GM23248 (cell line): ENCODE results near the gene HCFC1R1. TPM values are rescaled to one million over a fixed set of nuclear protein-coding genes. Genes with fewer than 3 reads are reported as not detected.

Source experiments
- DNase-seq: peaks from one replicate; pipeline ENCODE4 v3.0.0-alpha.2; 2015
- H2AFZ ChIP-seq: fragments of 200-600 bp; sonication (generic); 2 replicates; pipeline ENCODE4 v1.6.1; 2016; ENCODE audit warnings: antibody characterized with exemption
- H3F3A ChIP-seq: fragments of 200-600 bp; sonication (generic); 2 replicates; pipeline ENCODE4 v1.6.1; 2016; ENCODE audit warnings: mild to moderate bottlenecking, antibody characterized with exemption, mixed run types; ENCODE audit not compliant: insufficient read depth
- H3K27ac ChIP-seq: fragments of 200-600 bp; sonication (generic); 2 replicates; pipeline ENCODE4 v1.5.1; 2016; ENCODE audit warnings: mild to moderate bottlenecking
- H3K27me3 ChIP-seq: fragments of 200-600 bp; sonication (generic); replicated peaks from 2 replicates; pipeline ENCODE4 v1.6.1; 2016; ENCODE audit warnings: mild to moderate bottlenecking; ENCODE audit not compliant: insufficient read depth
- H3K36me3 ChIP-seq: fragments of 200-600 bp; sonication (generic); 2 replicates; pipeline ENCODE4 v1.6.1; 2016; ENCODE audit warnings: low read depth, mild to moderate bottlenecking
- H3K4me1 ChIP-seq: fragments of 200-600 bp; sonication (generic); 2 replicates; pipeline ENCODE4 v1.6.1; 2016; ENCODE audit warnings: mild to moderate bottlenecking; ENCODE audit not compliant: insufficient read depth
- H3K4me2 ChIP-seq: fragments of 200-600 bp; sonication (generic); one replicate; pipeline ENCODE4 v1.6.1; 2016; ENCODE audit warnings: mild to moderate bottlenecking; ENCODE audit not compliant: unreplicated experiment
- H3K4me3 ChIP-seq: fragments of 200-600 bp; sonication (generic); 2 replicates; pipeline ENCODE4 v1.5.1; 2016; ENCODE audit warnings: mild to moderate bottlenecking
- H3K79me2 ChIP-seq: fragments of 200-600 bp; sonication (generic); 2 replicates; pipeline ENCODE4 v1.6.1; 2016; ENCODE audit warnings: mild to moderate bottlenecking; ENCODE audit not compliant: insufficient read depth
- H3K9ac ChIP-seq: fragments of 200-600 bp; sonication (generic); 2 replicates; pipeline ENCODE4 v1.6.1; 2016; ENCODE audit warnings: mild to moderate bottlenecking
- H3K9me2 ChIP-seq: fragments of 200-600 bp; sonication (generic); 2 replicates; pipeline ENCODE4 v1.6.1; 2016; ENCODE audit warnings: mixed run types, mild to moderate bottlenecking, moderate library complexity; ENCODE audit not compliant: insufficient read depth
- H3K9me3 ChIP-seq: fragments of 200-600 bp; sonication (generic); one replicate; pipeline ENCODE4 v1.6.1; 2017; ENCODE audit warnings: low read depth
- H4K20me1 ChIP-seq: fragments of 200-600 bp; sonication (generic); 2 replicates; pipeline ENCODE4 v1.6.0; 2016; ENCODE audit not compliant: insufficient read depth
- EZH2 ChIP-seq: fragments of 200-600 bp; sonication (generic); IDR thresholded peaks from 2 replicates; pipeline ENCODE4 v1.6.1; 2018; ENCODE audit warnings: antibody characterized with exemption, mild to moderate bottlenecking; ENCODE audit not compliant: insufficient read depth, poor library complexity, severe bottlenecking
- EZH2phosphoT487 ChIP-seq: fragments of 200-600 bp; sonication (generic); IDR thresholded peaks from 2 replicates; pipeline ENCODE4 v1.6.1; 2018; ENCODE audit warnings: antibody characterized with exemption, moderate library complexity, mild to moderate bottlenecking, low read depth; ENCODE audit not compliant: insufficient read depth
- WGBS, 2 experiments: methylation state at CpG; one replicate each; pipeline ENCODE4 v1.1.6; 2015 to 2017; ENCODE audit warnings: low lambda C conversion rate in 2 of 2, low coverage in 1 of 2; ENCODE audit errors: missing lambda C conversion rate in 2 of 2; 5-methylcytosine and 5-hydroxymethylcytosine counted together
- in situ Hi-C: fragments of 300-500 bp; cut with MboI; formaldehyde crosslinking; loops from 2 replicates; pipeline ENCODE4 v1.15.0; 2020
- polyA plus RNA-seq: library from polyadenylated mRNA; unstranded; fragments of >200 nt; fragmentation: Nextera tagmentation; extraction: Ambion mirVana; gene quantifications from 2 replicates; pipeline ENCODE4 v1.2.1, GENCODE V29; 2016
- total RNA-seq: library from RNA; depleted of rRNA; stranded (reverse); fragments of >200 nt; shearing (Covaris generic); gene quantifications from 2 replicates; pipeline ENCODE4 v1.2.3, GENCODE V29; 2014

Gene HCFC1R1
- total and polyA plus RNA-seq, 2 experiments from 2014 or later = 7.2 to 53.2 TPM

DNA sequence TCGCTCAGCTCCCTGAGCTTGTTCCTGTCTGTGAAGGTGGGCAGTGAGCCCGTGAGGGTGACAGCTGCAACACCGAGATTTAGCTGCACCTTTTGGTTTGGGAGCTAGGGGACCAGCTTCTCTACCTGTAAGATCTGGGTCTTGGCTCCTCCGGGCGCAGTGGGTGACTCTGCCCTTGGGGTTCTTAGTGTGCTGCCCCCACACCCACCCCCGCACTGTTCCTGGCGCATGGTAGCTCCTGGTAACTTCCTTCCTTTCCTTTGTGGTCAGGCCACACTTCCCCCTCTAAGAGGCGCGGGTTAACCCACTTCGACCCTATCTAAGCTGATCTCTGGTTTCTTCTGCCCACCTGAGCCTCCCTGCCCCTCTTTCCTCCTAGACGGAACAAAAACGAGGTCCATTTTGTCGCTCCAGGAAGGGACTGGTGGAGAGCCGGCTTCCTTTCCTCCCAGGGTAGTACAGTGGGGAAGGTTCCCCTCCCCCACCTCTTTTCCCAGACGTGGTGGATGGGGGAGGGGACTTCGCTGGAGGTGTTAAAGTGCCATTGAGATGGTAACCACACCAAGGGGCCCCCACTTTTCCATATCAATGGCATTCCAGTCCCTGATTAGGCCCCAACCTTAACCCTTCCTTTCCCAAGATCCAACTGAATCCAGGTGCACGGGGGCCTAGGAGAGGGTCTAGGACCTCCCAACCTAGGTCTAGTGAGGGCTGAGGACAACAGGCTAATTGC is 15.6 kb downstream of the HCFC1R1 start:
- TF ChIP-seq EZH2 (no peak), EZH2phosphoT487 (no peak)
- Histone ChIP-seq H2AFZ (peak overlapping the region; percentile 53; the same call in 1 of the 2 replicates), H4K20me1 (no peaks in the 10 kb centered on the region), H3K9me2 (no peaks in the 10 kb centered on the region), H3K4me1 (peaks cover 2% of the 10 kb centered on the region; the same call in 1 of the 2 replicates), H3K9me3 (no peaks in the 10 kb centered on the region), H3K79me2 (no peaks in the 10 kb centered on the region), H3K4me3 (no peak overlapping the region), H3F3A (no peaks in the 10 kb centered on the region), H3K9ac (no peak overlapping the region), H3K27ac (no peak overlapping the region), H3K4me2 (no peak overlapping the region), H3K36me3 (no peaks in the 10 kb centered on the region), H3K27me3 (peaks cover 11% of the 10 kb centered on the region; the same call in 1 of the 2 replicates)
- in situ Hi-C loops = no loop called here
- 17% methylated on average over 17 of the region's 17 CpGs for WGBS, 2 experiments
- DNase-seq = no peak

- H3K79me2 ChIP-seq = no peaks in the 10 kb centered on the region
- no peaks in the 10 kb centered on the region for H3K36me3 ChIP-seq
- no peak overlapping the region for H3K27ac ChIP-seq
- H3K4me1 ChIP-seq = no peaks in the 10 kb centered on the region
- no peak overlapping the region for H3K4me3 ChIP-seq
- no peak overlapping the region for H2AFZ ChIP-seq
- H3K9me2 ChIP-seq = no peaks in the 10 kb centered on the region
- 62 to 64% methylated on average over 13 of the region's 13 CpGs for WGBS, 2 experiments
- no peak for DNase-seq
- in situ Hi-C loops = no loop called here
- H3K27me3 ChIP-seq = peaks cover 9% of the 10 kb centered on the region; the same call in 1 of the 2 replicates
- no peaks in the 10 kb centered on the region for H3F3A ChIP-seq
- H4K20me1 ChIP-seq = no peaks in the 10 kb centered on the region
- TF ChIP-seq EZH2 = no peak
- H3K9ac ChIP-seq = no peak overlapping the region
- no peaks in the 10 kb centered on the region for H3K9me3 ChIP-seq
- H3K4me2 ChIP-seq = no peak overlapping the region
These were observed 16.4 kb downstream of the HCFC1R1 start for GRCh38 chr16:3007059-3007956.

DNA sequence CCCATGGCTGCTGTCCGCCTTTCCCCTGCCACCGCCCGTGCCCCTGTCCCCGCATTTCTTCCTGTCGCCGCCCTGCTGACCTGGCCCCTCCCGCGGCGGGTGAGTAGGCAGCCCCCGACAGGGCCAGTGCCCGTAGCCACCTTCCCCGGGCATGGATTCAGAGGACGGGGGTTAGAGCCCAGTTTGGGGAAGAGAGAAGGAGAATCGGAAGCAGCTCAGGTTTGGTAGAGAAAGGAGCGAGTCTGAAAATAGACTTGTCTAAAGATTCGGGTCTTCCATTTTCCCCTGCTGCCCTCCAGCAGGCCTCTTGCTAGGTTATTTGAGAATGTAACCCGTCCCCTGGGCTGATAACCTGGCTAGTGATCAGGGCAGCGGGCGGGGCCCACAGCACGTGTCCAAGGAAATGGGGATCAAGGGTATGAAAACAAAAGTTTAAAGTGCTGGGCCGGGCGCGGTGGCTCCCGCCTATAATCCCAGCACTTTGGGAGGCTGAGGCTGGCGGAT is 18.9 kb downstream of the HCFC1R1 start:
- H3K9me2 ChIP-seq = no peaks in the 10 kb centered on the region
- H3K4me2 ChIP-seq = no peak overlapping the region
- H3K9ac ChIP-seq = no peak overlapping the region
- no peaks in the 10 kb centered on the region for H4K20me1 ChIP-seq
- DNase-seq = no peak
- H3K36me3 ChIP-seq = no peaks in the 10 kb centered on the region
- TF ChIP-seq EZH2 = no peak
- TF ChIP-seq EZH2phosphoT487 = no peak
- no peaks in the 10 kb centered on the region for H3F3A ChIP-seq
- in situ Hi-C loops = no loop called here
- peak overlapping the region; percentile 54; the same call in 1 of the 2 replicates for H3K4me3 ChIP-seq
- H3K4me1 ChIP-seq = no peaks in the 10 kb centered on the region
- 14 to 18% methylated on average over 21 to 25 of the region's 25 CpGs for WGBS, 2 experiments
- H3K9me3 ChIP-seq = no peaks in the 10 kb centered on the region
- no peak overlapping the region for H3K27ac ChIP-seq
- no peaks in the 10 kb centered on the region for H3K27me3 ChIP-seq
- H3K79me2 ChIP-seq = no peaks in the 10 kb centered on the region
- H2AFZ ChIP-seq = no peak overlapping the region

GRCh38 chr16:3004319-3004718 is 19.4 kb downstream of the HCFC1R1 start:
- DNase-seq = peak; percentile 67
- no peaks in the 10 kb centered on the region for H4K20me1 ChIP-seq
- no peaks in the 10 kb centered on the region for H3K4me1 ChIP-seq
- H3F3A ChIP-seq = no peaks in the 10 kb centered on the region
- H3K27ac ChIP-seq = no peak overlapping the region
- H3K36me3 ChIP-seq = no peaks in the 10 kb centered on the region
- no peak overlapping the region for H3K9ac ChIP-seq
- H3K4me2 ChIP-seq = no peak overlapping the region
- H3K9me3 ChIP-seq = no peaks in the 10 kb centered on the region
- in situ Hi-C loops = no loop called here
- no peaks in the 10 kb centered on the region for H3K27me3 ChIP-seq
- 1 to 13% methylated on average over 3 to 31 of the region's 67 CpGs for WGBS, 2 experiments
- no peak overlapping the region for H3K4me3 ChIP-seq
- TF ChIP-seq EZH2phosphoT487 = no peak
- no peak for TF ChIP-seq EZH2
- no peak overlapping the region for H2AFZ ChIP-seq
- H3K9me2 ChIP-seq = no peaks in the 10 kb centered on the region
- no peaks in the 10 kb centered on the region for H3K79me2 ChIP-seq
